H1 (cell line): Measurements from ENCODE around the gene SNRNP70. TPM values are rescaled to one million over a fixed set of nuclear protein-coding genes. Genes with fewer than 3 reads are reported as not detected.

Source experiments
- ASH2L ChIP-seq: fragments of 200-600, 300-600 bp; sonication (generic); IDR thresholded peaks from one replicate; pipeline ENCODE4 v1.7.1; 2017; ENCODE audit warnings: low read length
- CBX8 ChIP-seq: fragments of 300-800, 300-1000 bp; sonication (generic); IDR thresholded peaks from 2 replicates; pipeline ENCODE4 v1.7.1; 2016; ENCODE audit warnings: low read depth, low read length, borderline replicate concordance
- CHD1 ChIP-seq: IDR thresholded peaks from 2 replicates; pipeline ENCODE4 v1.6.1; 2012; ENCODE audit warnings: low read depth, low read length, improper control_type of control experiment
- EP300 ChIP-seq, 2 experiments: IDR thresholded peaks; 1 replicate in 1 of 2; 2 replicates in 1 of 2; pipeline ENCODE4 v1.6.1; 2011 to 2012; ENCODE audit warnings: low read depth in 2 of 2, low read length in 2 of 2, mild to moderate bottlenecking in 2 of 2, borderline replicate concordance in 1 of 2, inconsistent platforms in 1 of 2, moderate library complexity in 1 of 2
- GABPA ChIP-seq: IDR thresholded peaks from 2 replicates; pipeline ENCODE4 v1.6.1; 2011; ENCODE audit warnings: mild to moderate bottlenecking, low read length, moderate library complexity, borderline replicate concordance; ENCODE audit not compliant: insufficient read depth
- HDAC2 ChIP-seq, 2 experiments: fragments of 300-600 bp in 1 of 2; sonication (generic) in 1 of 2; IDR thresholded peaks; 2 replicates each; pipeline ENCODE4 v1.6.1; 2011 to 2012; ENCODE audit warnings: low read depth in 2 of 2, low read length in 2 of 2, mild to moderate bottlenecking in 2 of 2, moderate library complexity in 2 of 2, borderline replicate concordance in 1 of 2, inconsistent platforms in 1 of 2
- KDM4A ChIP-seq: IDR thresholded peaks from one replicate; pipeline ENCODE4 v1.7.1; 2012; ENCODE audit warnings: low read depth, mild to moderate bottlenecking, moderate library complexity, low read length, inconsistent platforms; ENCODE audit not compliant: severe bottlenecking
- PHF8 ChIP-seq: fragments of 200-600 bp; sonication (generic); conservative IDR thresholded peaks from 2 replicates; pipeline ENCODE4 v1.7.1; 2012; ENCODE audit warnings: low read depth, mild to moderate bottlenecking, inconsistent platforms, low read length, moderate library complexity
- POLR2A ChIP-seq, 2 experiments: IDR thresholded peaks; 1 replicate in 1 of 2; 2 replicates in 1 of 2; pipeline ENCODE4 v1.6.1; 2011; ENCODE audit warnings: low read depth in 2 of 2, low read length in 2 of 2, mild to moderate bottlenecking in 2 of 2; ENCODE audit errors: control extremely low read depth in 1 of 2
- RAD21 ChIP-seq, 2 experiments: IDR thresholded peaks in 1 of 2; conservative IDR thresholded peaks in 1 of 2; 2 replicates each; pipeline ENCODE4 v1.6.1; 2011; ENCODE audit warnings: low read depth in 2 of 2, low read length in 2 of 2, improper control_type of control experiment in 1 of 2, inconsistent platforms in 1 of 2, mild to moderate bottlenecking in 1 of 2, moderate library complexity in 1 of 2
- RBBP5 ChIP-seq: IDR thresholded peaks from 2 replicates; pipeline ENCODE4 v1.7.1; 2012; ENCODE audit warnings: low read depth, mild to moderate bottlenecking, inconsistent platforms, low read length, moderate library complexity, borderline replicate concordance
- SP2 ChIP-seq: IDR thresholded peaks from 2 replicates; pipeline ENCODE4 v1.6.1; 2012; ENCODE audit warnings: mild to moderate bottlenecking, low read length, inconsistent platforms
- SP4 ChIP-seq: IDR thresholded peaks from 2 replicates; pipeline ENCODE4 v1.6.1; 2012; ENCODE audit warnings: low read length, inconsistent platforms
- TAF1 ChIP-seq: IDR thresholded peaks from 2 replicates; pipeline ENCODE4 v1.6.1; 2011; ENCODE audit warnings: mild to moderate bottlenecking, low read depth, low read length
- ZNF274 ChIP-seq: IDR thresholded peaks from 2 replicates; pipeline ENCODE4 v1.7.0; 2012; ENCODE audit warnings: low read length, borderline replicate concordance; ENCODE audit errors: extremely low read depth
- polyA plus RNA-seq, 7 experiments: library from polyadenylated mRNA; depleted of rRNA in 3 of 7; stranded (reverse) in 5 of 7; unstranded in 2 of 7; fragments of >200 nt in 5 of 7; fragments of 200-250 nt in 2 of 7; gene quantifications; 1 replicate in 5 of 7; 2 replicates in 1 of 7; 4 replicates in 1 of 7; pipeline versions ENCODE4 v1.2.1 to v1.2.3, GENCODE V29; 2011 to 2013; ENCODE audit warnings: missing spikeins in 2 of 7, mixed read lengths in 2 of 7
- total RNA-seq: library from RNA; stranded (reverse); fragmentation: NEBNext Ultra II Directional; extraction: Animal tissue kit (Norgen Biotek cat#: 25700); gene quantifications from 2 replicates; pipeline ENCODE4 v1.2.1, GENCODE V29; 2021
- TF ChIP-seq, protein P1 (sequence below): IDR thresholded peaks from 2 replicates; pipeline ENCODE4 v1.6.1; 2012; ENCODE audit warnings: inconsistent platforms
- TF ChIP-seq, protein P2 (sequence below): IDR thresholded peaks from 2 replicates; pipeline ENCODE4 v1.6.1; 2012; ENCODE audit warnings: inconsistent platforms
- TF ChIP-seq, protein P3 (sequence below): IDR thresholded peaks from 2 replicates; pipeline ENCODE4 v1.6.1; 2012; ENCODE audit warnings: low read length, inconsistent platforms

Gene SNRNP70
- total and polyA plus RNA-seq, 2 of the 8 experiments (the other 6 are each of a cell fraction or from before 2014, with no cell fraction given) = 231 to 235 TPM

DNA sequence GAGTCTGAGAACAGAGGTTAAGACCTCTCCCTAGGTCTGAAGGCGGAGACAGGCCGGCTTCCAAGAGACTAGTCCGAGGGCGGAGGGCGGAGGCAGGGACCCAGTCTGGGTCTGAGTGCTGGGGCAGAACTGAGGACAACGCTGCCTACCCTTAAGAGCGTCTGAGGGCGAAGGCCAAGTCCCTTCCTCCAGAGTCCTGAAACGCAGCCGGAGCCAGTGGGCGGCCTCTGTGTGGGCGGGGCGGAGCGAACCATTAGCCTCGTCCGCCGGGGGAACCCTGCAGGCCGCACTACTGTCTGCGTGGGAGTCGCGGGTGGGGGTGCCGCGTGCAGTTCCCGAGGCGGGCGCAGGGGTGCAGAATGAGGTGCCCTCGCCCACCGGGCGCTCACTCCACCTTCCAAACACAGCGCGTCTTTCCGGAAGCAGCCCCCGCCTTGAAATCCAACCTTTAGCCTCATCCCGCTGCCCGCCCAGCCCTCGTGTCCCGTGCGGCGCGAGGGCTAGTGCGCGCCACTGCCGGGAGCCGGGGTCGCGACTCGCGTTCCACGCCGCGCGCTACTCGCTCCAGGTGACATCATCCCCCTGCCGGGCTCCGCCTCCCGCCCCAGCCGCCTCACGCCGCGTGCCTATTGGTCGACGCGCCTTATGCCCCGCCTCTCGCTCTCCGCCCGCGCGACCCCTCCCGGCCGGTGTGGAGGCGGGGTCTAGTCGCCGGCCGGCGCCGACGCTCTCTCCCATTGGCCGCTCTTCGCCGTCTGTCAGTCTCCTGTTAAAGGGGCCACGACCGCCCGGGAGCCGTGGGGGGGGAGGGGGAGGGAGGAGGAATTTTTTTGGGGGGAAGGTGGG, 33.5 kb downstream of the SNRNP70 start, which contains the start of gene C19orf73 (continued):
- peak in 1 of 2 experiments; percentile 59; a peak in 1 of 4 replicates for TF ChIP-seq HDAC2 (IDR thresholded peaks at IDR 0.05; ENCODE audit: borderline replicate concordance in 1 of 2, low read depth in 2 of 2, low read length in 2 of 2)
- TF ChIP-seq EP300 (IDR thresholded peaks at IDR 0.05; ENCODE audit: borderline replicate concordance in 1 of 2, low read depth in 2 of 2, low read length in 2 of 2) = peak in 1 of 2 experiments; percentile 76; a peak in 1 of 3 replicates
- peak; percentile 47 for TF ChIP-seq ASH2L
- peak in 1 of 2 experiments; percentile 24; a peak in 1 of 3 replicates for TF ChIP-seq POLR2A (IDR thresholded peaks at IDR 0.05; ENCODE audit: control extremely low read depth in 1 of 2, low read depth in 2 of 2, low read length in 2 of 2)
- TF ChIP-seq, protein P1, sequence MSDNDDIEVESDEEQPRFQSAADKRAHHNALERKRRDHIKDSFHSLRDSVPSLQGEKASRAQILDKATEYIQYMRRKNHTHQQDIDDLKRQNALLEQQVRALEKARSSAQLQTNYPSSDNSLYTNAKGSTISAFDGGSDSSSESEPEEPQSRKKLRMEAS = peak; percentile 72; the same call in 1 of the 2 replicates
- TF ChIP-seq SP4 = peak; percentile 85
- no peak for TF ChIP-seq RBBP5
- peak; percentile 71 for TF ChIP-seq PHF8
- peak; percentile 74 for TF ChIP-seq TAF1
- TF ChIP-seq, protein P2, sequence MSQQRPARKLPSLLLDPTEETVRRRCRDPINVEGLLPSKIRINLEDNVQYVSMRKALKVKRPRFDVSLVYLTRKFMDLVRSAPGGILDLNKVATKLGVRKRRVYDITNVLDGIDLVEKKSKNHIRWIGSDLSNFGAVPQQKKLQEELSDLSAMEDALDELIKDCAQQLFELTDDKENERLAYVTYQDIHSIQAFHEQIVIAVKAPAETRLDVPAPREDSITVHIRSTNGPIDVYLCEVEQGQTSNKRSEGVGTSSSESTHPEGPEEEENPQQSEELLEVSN = peak; percentile 72
- TF ChIP-seq CHD1 = 0 out of 2 replicates have a peak, but pooled peaks have one; percentile 75
- no peak for TF ChIP-seq ZNF274
- TF ChIP-seq SP2 = peak; percentile 35; the same call in 1 of the 2 replicates
- TF ChIP-seq, protein P3, sequence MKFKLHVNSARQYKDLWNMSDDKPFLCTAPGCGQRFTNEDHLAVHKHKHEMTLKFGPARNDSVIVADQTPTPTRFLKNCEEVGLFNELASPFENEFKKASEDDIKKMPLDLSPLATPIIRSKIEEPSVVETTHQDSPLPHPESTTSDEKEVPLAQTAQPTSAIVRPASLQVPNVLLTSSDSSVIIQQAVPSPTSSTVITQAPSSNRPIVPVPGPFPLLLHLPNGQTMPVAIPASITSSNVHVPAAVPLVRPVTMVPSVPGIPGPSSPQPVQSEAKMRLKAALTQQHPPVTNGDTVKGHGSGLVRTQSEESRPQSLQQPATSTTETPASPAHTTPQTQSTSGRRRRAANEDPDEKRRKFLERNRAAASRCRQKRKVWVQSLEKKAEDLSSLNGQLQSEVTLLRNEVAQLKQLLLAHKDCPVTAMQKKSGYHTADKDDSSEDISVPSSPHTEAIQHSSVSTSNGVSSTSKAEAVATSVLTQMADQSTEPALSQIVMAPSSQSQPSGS = peak; percentile 90; the same call in 1 of the 2 replicates
- TF ChIP-seq GABPA = no peak
- no peak; a peak in 1 of 4 replicates for TF ChIP-seq RAD21 (IDR thresholded peaks at IDR 0.05 in 1 of 2, conservative IDR thresholded peaks at IDR 0.05 in 1 of 2; ENCODE audit: low read depth in 2 of 2, low read length in 2 of 2)
- no peak for TF ChIP-seq CBX8
- peak; percentile 83 for TF ChIP-seq KDM4A
